ENCODE data around the gene CDH13.
A peak's percentile ranks its signal among the peaks of the same experiment; 100 is the strongest.

CDH13 gene

DNA sequence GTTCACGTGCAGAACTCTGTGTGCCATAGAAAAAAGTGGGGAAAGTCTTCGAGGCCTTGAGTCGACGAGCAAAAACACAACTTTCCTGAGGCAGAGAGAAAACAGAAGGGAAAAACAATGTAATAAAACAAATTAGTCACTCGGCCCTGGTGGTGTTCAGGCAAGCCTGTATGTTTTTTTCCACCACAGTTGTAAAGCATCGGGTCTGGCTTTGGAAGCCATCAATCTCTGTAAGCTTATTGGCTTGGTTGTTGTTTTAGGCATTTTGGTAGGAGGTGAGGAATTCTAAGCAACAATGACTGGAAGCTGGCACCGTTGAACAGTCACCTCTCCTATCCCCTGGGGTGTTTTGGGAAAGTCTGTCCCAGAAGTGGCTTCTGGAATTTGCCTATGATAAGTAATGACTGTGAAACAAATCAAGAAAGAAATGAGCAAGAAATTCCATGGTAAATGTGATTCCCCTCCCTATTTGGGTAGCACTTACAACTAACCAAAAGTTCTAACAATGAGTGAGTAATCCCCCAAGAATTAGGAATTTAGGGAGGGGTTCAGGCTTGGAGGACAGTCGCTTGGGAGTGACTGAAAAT, 2.8 kb downstream of the CDH13 start:
- peak; percentile 91 for DNase-seq

- no peak for DNase-seq
Observed at GRCh38 chr16:82630219-82630618, 3.5 kb downstream of the CDH13 start.

DNA sequence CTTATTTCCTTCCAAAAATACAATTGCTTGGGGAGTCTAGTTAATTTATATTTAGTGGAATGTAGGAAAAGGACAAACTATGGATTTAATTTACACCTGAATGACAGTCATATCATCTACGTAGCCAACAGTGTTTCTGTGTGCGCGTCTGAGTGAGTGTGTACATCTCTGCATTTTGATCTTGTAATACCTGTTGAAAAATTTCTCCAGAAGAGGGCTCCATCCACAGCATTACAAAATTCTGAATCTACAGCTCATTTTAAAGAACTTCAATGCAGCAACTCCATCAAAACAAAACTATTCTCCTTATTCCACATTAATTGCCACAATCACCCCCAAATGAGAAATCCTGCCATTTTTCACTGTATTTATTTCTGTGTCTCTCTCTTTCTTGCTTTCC, 3.9 kb downstream of the CDH13 start:
- DNase-seq, result no peak

GRCh38 chr16:82631701-82632685, 5.2 kb downstream of the CDH13 start:
- no peak for DNase-seq

DNA sequence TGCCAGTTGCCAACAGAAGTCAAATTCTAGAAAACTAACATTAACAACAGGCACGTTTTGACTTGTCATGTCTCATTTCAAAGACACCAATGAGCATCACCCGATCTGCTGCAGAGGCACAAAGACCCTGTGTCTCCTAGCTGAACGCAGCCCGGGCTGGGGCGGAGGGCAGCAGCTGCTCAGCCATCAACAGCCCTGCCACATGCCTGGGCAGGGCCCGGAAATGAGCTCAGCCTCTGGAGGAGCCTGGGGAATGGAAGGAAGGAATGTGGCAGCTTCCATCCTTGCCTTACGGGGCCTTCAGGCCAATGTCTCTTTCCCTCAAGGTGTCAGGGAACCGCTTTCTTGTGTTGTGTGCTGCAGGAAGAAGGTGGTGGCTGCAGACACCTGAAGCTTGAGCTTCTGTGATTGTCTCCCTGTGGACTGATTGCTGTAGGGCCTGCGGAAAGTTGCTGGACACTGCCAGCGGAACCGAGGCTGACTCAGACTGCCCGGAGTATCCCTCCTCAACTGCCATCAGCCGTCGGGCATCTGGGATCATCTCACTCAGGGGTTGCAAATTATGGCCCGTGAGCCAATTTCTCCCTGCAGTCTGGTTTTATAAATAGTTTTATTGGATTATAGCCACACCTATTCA, 7.3 kb downstream of the CDH13 start:
- DNase-seq, result peak; percentile 92

DNA sequence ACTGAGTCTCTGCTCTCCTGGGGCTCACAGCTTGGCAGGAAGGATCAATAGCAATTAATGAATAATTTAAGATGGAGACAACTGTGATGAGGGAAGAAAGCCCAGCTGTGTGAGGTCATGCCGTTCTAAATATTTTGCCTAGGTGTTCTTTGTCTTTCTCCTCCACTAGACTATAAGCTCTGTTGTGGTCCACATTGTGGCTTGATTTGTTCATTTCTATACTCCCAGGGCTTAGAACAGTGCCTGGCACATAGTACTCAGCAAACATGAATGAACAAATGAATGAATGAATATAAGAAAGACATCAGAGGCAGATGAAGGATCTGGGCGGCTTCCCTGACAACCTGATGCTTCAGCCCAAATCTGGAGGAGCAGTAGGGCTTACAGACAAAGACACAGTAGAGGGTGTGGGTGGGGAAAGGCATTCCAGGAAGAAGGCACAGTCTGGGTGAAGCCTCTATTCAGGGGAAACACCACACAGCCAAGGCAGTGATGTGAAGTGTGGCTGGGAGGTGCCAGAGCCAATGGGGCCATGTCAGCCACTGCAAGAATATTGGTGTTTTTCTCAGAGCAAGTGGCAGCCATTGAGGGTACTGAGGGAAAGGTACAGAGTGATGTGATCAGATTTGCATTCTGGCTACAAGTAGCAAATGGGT, 8.3 kb downstream of the CDH13 start:
- no peak for DNase-seq

DNA sequence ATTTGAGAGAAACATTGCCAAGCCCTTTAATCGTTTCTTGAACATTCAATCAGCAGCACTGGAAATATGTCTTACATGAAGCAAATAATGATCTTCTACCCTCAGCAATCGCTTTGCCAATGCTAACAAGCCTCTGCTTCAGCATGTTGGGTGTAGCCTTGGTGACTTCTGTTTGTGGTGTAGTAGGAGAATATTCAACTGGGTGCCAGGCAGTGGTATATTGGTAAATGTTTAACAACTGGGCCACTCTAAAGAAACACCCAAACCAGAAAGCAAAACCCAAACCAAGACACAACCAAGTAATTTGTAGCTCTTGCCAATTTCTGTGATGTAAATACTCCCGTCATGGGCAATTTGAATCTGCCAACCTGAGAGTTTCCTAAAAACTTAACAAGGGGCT, 9.7 kb downstream of the CDH13 start:
- DNase-seq, result no peak

- DNase-seq, result no peak
Observed at GRCh38 chr16:82636958-82637357, 10.2 kb downstream of the CDH13 start.

DNA sequence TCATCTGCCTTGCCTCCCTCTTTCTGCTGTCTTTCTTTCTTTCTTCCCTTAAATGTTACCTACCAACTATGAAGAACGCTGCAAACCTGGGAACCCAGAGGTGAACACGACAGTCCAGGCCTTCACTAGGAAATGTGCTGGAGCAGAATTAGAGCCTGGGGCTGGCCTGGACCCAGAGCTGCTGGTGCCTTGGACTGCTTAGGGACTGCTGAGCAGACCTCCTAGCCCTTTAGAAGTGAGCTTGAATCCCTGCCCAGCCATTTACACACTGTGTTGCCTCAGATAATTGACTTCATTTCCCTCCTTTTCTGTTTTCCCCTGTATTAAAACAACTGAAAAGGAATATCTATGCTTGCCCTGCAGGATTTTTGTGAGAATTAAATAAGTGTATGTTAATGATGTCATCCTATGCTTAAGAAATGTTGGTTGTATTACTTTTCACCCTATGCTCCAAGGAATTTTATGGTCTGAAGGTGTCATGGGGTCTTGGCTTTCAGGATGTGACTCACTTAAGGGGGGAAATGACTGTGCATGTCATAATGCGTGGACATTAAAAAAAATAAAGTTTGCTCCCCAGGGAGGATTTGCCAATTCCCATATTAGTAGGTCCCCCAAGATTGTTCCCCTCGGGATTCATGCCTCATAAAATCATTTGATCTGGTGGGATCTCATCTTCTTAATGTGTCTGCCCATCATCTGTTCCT, 11.5 kb downstream of the CDH13 start:
- peak; percentile 59 for DNase-seq

- peak; percentile 66 for DNase-seq
Observed at GRCh38 chr16:82639263-82639662, 12.5 kb downstream of the CDH13 start.

- DNase-seq, result peak; percentile 92
Observed at GRCh38 chr16:82639666-82640336, 13.0 kb downstream of the CDH13 start.

DNA sequence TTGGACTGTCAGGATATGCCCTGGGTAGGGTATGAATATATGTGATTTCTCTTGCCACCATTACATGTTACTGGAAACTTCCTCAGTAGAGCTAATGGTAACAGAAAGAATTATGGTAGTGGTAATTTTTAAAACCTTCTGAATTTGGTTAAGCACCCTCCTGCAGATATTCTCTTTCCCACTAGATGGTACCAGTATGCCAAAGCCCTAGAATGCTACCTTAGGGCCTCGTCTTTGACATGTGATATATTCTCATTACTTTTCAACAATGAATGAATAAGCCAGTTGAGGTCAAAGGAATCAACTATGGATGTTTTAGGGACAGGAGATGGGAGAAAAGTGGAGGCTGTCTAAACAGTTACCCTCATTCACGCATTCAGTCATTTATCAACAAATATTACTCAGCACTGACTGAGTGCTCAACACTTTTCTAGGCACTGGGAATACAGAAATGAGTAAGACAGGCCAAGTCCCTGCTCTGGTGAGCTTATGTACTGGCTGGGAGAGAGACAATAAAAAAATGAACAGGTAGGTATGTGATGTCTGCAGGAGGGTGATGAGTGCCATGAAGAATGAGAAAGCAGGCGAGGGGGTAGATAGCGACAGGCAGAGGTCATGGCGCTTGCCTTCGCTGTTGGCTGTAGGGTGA, 14.7 kb downstream of the CDH13 start:
- DNase-seq, result no peak

DNA sequence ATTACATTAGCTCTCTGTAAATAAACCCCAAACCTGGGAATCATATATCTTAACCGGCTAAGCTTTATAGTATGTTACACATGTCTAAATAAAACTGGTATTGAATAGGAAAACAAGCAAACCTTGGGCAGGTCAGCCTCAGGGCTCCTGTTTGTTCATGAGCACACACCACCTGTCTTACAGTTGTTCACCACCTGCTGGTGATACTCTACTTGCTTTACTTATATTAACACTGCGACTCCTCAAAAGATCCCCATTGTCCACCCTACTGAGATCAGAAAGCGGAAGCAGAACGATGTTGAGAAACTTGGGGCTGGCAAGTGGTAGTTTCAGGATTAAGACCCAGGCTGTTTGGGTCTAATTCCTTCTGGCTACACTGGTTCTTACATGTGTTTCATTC, 16.4 kb downstream of the CDH13 start:
- no peak for DNase-seq

DNA sequence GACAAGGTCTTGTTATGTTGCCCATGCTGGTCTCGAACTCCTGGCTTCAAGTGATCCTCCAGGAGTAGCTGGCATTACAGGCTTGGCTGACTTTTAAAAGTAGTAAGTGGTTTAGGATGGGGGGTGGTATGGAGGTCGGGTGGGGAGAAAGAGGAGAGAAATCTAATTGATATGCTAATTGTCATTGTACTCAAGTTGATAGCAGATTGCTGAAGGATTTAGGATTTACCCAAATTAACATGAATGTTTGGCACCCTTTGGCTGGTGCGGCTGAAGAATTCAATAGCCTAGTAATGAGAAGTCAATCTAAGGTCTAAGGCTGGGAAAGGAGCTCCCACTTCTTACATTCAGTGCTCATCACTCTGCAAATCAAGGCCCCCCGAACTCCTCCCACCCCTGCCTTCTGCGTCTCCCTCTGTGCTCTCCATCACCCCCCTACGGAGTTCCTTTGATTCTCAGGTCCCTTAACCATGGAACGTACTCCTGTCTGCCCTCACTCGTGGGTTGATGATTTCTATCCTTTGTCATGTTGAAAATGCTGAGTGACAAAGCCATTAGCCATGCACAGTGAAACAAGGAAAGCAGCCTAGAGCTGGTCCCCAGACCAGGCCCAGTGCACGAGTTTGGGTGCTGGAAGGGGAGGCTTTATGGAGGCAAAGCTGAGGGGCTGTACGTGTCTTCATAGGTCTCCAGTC, 17.3 kb downstream of the CDH13 start:
- DNase-seq, result no peak

GRCh38 chr16:82646504-82646903, 19.7 kb downstream of the CDH13 start:
- no peak for DNase-seq

- no peak for DNase-seq
Observed at GRCh38 chr16:82649766-82650165, 23.0 kb downstream of the CDH13 start.

- no peak for DNase-seq
Observed at GRCh38 chr16:82650804-82651203, 24.0 kb downstream of the CDH13 start.

DNA sequence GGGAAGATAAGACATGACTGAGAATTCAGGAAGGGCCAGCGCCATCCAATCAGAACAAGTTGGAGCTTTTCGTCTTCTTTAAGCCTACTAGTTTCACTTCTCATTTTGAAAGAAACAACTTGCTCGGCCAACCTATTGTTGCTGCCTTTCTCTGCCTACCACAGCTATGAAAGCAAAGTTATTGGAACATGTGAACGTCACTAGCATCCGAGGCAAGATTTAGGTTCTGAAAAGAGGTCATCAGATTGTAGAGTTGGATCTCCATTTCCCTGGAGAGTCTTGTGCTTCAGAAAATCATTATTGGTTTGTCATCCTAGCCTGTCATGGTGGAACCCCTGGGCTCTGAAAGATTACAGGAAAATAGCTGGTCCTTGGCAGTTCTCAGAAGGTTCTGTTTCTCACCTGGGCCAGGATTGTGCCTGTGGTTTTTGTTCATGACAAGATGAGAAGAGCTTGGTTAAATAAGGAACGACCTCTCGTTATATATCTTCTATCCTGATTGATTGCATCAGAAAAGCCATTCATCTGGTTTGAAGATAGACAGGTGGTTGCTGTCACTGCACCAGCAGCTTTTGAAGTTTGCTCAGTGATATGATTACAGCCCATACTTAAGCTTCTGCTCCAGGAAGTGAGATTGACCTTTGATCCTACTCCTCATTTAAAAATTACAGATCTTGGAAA, 25.3 kb downstream of the CDH13 start:
- DNase-seq, result no peak

DNA sequence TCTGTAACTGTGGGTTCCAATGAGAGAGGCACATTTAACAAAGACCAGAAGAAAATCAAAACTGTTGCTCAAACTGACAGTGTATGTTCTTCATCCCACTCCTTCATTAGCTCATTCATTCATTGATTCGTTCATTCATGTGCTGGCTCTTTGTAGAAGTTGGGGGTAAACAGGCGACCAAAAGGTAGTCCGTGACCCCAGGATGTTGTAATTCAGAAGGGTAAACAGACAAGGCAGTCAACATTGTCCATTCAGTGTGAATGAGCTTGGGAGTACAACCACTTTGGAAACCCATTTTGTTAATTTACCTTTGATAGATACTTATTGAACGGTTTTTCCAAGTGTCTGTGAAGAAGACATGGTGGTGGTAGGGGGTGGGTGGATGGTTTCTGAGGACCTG, 26.1 kb downstream of the CDH13 start:
- no peak for DNase-seq
